Measurements from ENCODE around the gene MET. TPM values are rescaled to one million over a fixed set of nuclear protein-coding genes. Genes with fewer than 3 reads are reported as not detected.

MET gene
- polyA plus RNA-seq, 1 donor: 10.6 TPM

- peak; percentile 66 to 87 for DNase-seq
- H3K9me3 ChIP-seq (ENCODE audit: control insufficient read depth, low read depth, low read length): no peaks in the 10 kb centered on the region
- peak overlapping the region; percentile 27 for H3K27ac ChIP-seq (ENCODE audit: low read length)
- H3K4me3 ChIP-seq (ENCODE audit: low read length): no peak overlapping the region
- H3K27me3 ChIP-seq (ENCODE audit: control insufficient read depth, insufficient read depth, low read length): no peaks in the 10 kb centered on the region
- WGBS (ENCODE audit: insufficient coverage, low lambda C conversion rate): 20% methylated on average over 1 of the region's 1 CpG
- no peaks in the 10 kb centered on the region for H3K36me3 ChIP-seq (ENCODE audit: control insufficient read depth, insufficient read depth, low read length)
- H3K4me1 ChIP-seq (ENCODE audit: control insufficient read depth, insufficient read depth, low read length): peaks cover 34% of the 10 kb centered on the region
Measured at GRCh38 chr7:116780966-116781365, 109.0 kb downstream of the MET start.

GRCh38 chr7:116781584-116781983, 109.6 kb downstream of the MET start:
- no peak overlapping the region for H3K27ac ChIP-seq (ENCODE audit: low read length)
- H3K27me3 ChIP-seq (ENCODE audit: control insufficient read depth, insufficient read depth, low read length): no peaks in the 10 kb centered on the region
- H3K36me3 ChIP-seq (ENCODE audit: control insufficient read depth, insufficient read depth, low read length): no peaks in the 10 kb centered on the region
- H3K9me3 ChIP-seq (ENCODE audit: control insufficient read depth, low read depth, low read length): no peaks in the 10 kb centered on the region
- no CpG with 5 or more reads among the region's 2 CpGs for WGBS (ENCODE audit: insufficient coverage, low lambda C conversion rate)
- H3K4me3 ChIP-seq (ENCODE audit: low read length): no peak overlapping the region
- no peak for DNase-seq
- peaks cover 31% of the 10 kb centered on the region for H3K4me1 ChIP-seq (ENCODE audit: control insufficient read depth, insufficient read depth, low read length)

- Histone ChIP-seq H3K36me3 (ENCODE audit: control insufficient read depth, insufficient read depth, low read length) (no peaks in the 10 kb centered on the region), H3K4me3 (ENCODE audit: low read length) (no peak overlapping the region), H3K27ac (ENCODE audit: low read length) (no peak overlapping the region), H3K9me3 (ENCODE audit: control insufficient read depth, low read depth, low read length) (no peaks in the 10 kb centered on the region), H3K4me1 (ENCODE audit: control insufficient read depth, insufficient read depth, low read length) (peaks cover 34% of the 10 kb centered on the region), H3K27me3 (ENCODE audit: control insufficient read depth, insufficient read depth, low read length) (no peaks in the 10 kb centered on the region)
- WGBS (ENCODE audit: insufficient coverage, low lambda C conversion rate): no CpG with 5 or more reads among the region's 1 CpG
- DNase-seq: no peak
Measured at GRCh38 chr7:116782177-116782711, 110.2 kb downstream of the MET start.

GRCh38 chr7:116783666-116784318, 111.8 kb downstream of the MET start:
- no CpG with 5 or more reads among the region's 4 CpGs for WGBS (ENCODE audit: insufficient coverage, low lambda C conversion rate)
- H3K4me1 ChIP-seq (ENCODE audit: control insufficient read depth, insufficient read depth, low read length): peaks cover 25% of the 10 kb centered on the region
- no peaks in the 10 kb centered on the region for H3K36me3 ChIP-seq (ENCODE audit: control insufficient read depth, insufficient read depth, low read length)
- DNase-seq: no peak
- H3K9me3 ChIP-seq (ENCODE audit: control insufficient read depth, low read depth, low read length): no peaks in the 10 kb centered on the region
- no peak overlapping the region for H3K27ac ChIP-seq (ENCODE audit: low read length)
- no peaks in the 10 kb centered on the region for H3K27me3 ChIP-seq (ENCODE audit: control insufficient read depth, insufficient read depth, low read length)
- no peak overlapping the region for H3K4me3 ChIP-seq (ENCODE audit: low read length)

GRCh38 chr7:116784647-116785046, 112.7 kb downstream of the MET start:
- Histone ChIP-seq H3K36me3 (ENCODE audit: control insufficient read depth, insufficient read depth, low read length) (no peaks in the 10 kb centered on the region), H3K4me1 (ENCODE audit: control insufficient read depth, insufficient read depth, low read length) (peaks cover 25% of the 10 kb centered on the region), H3K27ac (ENCODE audit: low read length) (no peak overlapping the region), H3K27me3 (ENCODE audit: control insufficient read depth, insufficient read depth, low read length) (no peaks in the 10 kb centered on the region), H3K9me3 (ENCODE audit: control insufficient read depth, low read depth, low read length) (no peaks in the 10 kb centered on the region), H3K4me3 (ENCODE audit: low read length) (no peak overlapping the region)
- no CpG with 5 or more reads among the region's 6 CpGs for WGBS (ENCODE audit: insufficient coverage, low lambda C conversion rate)
- DNase-seq: no peak

GRCh38 chr7:116785843-116786242, 113.8 kb downstream of the MET start:
- Histone ChIP-seq H3K4me1 (ENCODE audit: control insufficient read depth, insufficient read depth, low read length) (peaks cover 15% of the 10 kb centered on the region), H3K27me3 (ENCODE audit: control insufficient read depth, insufficient read depth, low read length) (no peaks in the 10 kb centered on the region), H3K4me3 (ENCODE audit: low read length) (no peak overlapping the region), H3K9me3 (ENCODE audit: control insufficient read depth, low read depth, low read length) (no peaks in the 10 kb centered on the region), H3K36me3 (ENCODE audit: control insufficient read depth, insufficient read depth, low read length) (no peaks in the 10 kb centered on the region), H3K27ac (ENCODE audit: low read length) (no peak overlapping the region)
- no peak for DNase-seq

GRCh38 chr7:116786791-116787443, 114.9 kb downstream of the MET start:
- H3K4me3 ChIP-seq (ENCODE audit: low read length): no peak overlapping the region
- DNase-seq: peak; percentile 50 to 72
- H3K4me1 ChIP-seq (ENCODE audit: control insufficient read depth, insufficient read depth, low read length): peaks cover 8% of the 10 kb centered on the region
- H3K27ac ChIP-seq (ENCODE audit: low read length): no peak overlapping the region
- 40% methylated on average over 1 of the region's 2 CpGs for WGBS (ENCODE audit: insufficient coverage, low lambda C conversion rate)
- H3K27me3 ChIP-seq (ENCODE audit: control insufficient read depth, insufficient read depth, low read length): no peaks in the 10 kb centered on the region
- H3K9me3 ChIP-seq (ENCODE audit: control insufficient read depth, low read depth, low read length): no peaks in the 10 kb centered on the region
- H3K36me3 ChIP-seq (ENCODE audit: control insufficient read depth, insufficient read depth, low read length): no peaks in the 10 kb centered on the region

GRCh38 chr7:116787881-116788280, 115.9 kb downstream of the MET start:
- Histone ChIP-seq H3K27ac (ENCODE audit: low read length) (no peak overlapping the region), H3K4me1 (ENCODE audit: control insufficient read depth, insufficient read depth, low read length) (peaks cover 8% of the 10 kb centered on the region), H3K36me3 (ENCODE audit: control insufficient read depth, insufficient read depth, low read length) (no peaks in the 10 kb centered on the region), H3K4me3 (ENCODE audit: low read length) (no peak overlapping the region), H3K27me3 (ENCODE audit: control insufficient read depth, insufficient read depth, low read length) (no peaks in the 10 kb centered on the region), H3K9me3 (ENCODE audit: control insufficient read depth, low read depth, low read length) (no peaks in the 10 kb centered on the region)
- WGBS (ENCODE audit: insufficient coverage, low lambda C conversion rate): 94% methylated on average over 2 of the region's 2 CpGs
- no peak for DNase-seq

GRCh38 chr7:116788572-116789197, 116.7 kb downstream of the MET start:
- H3K4me1 ChIP-seq (ENCODE audit: control insufficient read depth, insufficient read depth, low read length): peaks cover 11% of the 10 kb centered on the region
- no peak for DNase-seq
- no peaks in the 10 kb centered on the region for H3K36me3 ChIP-seq (ENCODE audit: control insufficient read depth, insufficient read depth, low read length)
- no peak overlapping the region for H3K27ac ChIP-seq (ENCODE audit: low read length)
- WGBS (ENCODE audit: insufficient coverage, low lambda C conversion rate): 100% methylated on average over 1 of the region's 5 CpGs
- no peak overlapping the region for H3K4me3 ChIP-seq (ENCODE audit: low read length)
- no peaks in the 10 kb centered on the region for H3K27me3 ChIP-seq (ENCODE audit: control insufficient read depth, insufficient read depth, low read length)
- H3K9me3 ChIP-seq (ENCODE audit: control insufficient read depth, low read depth, low read length): no peaks in the 10 kb centered on the region

GRCh38 chr7:116790025-116790424, 118.0 kb downstream of the MET start:
- no peaks in the 10 kb centered on the region for H3K27me3 ChIP-seq (ENCODE audit: control insufficient read depth, insufficient read depth, low read length)
- no peaks in the 10 kb centered on the region for H3K9me3 ChIP-seq (ENCODE audit: control insufficient read depth, low read depth, low read length)
- 97% methylated on average over 3 of the region's 3 CpGs for WGBS (ENCODE audit: insufficient coverage, low lambda C conversion rate)
- H3K4me3 ChIP-seq (ENCODE audit: low read length): no peak overlapping the region
- peaks cover 19% of the 10 kb centered on the region for H3K4me1 ChIP-seq (ENCODE audit: control insufficient read depth, insufficient read depth, low read length)
- no peaks in the 10 kb centered on the region for H3K36me3 ChIP-seq (ENCODE audit: control insufficient read depth, insufficient read depth, low read length)
- no peak overlapping the region for H3K27ac ChIP-seq (ENCODE audit: low read length)
- no peak for DNase-seq
